Calu3 (cell line): Measurements from ENCODE around the gene GSE1. TPM values are rescaled to one million over a fixed set of nuclear protein-coding genes. Genes with fewer than 3 reads are reported as not detected.

Experiments
- BruUV-seq: library from RNA; stranded (reverse); fragments of 400-500 nt; replicated peaks from 2 replicates; lab custom pipeline; 2021; lab: Mats Ljungman, UMichigan
- CTCF ChIA-PET: fragments of 300-600 bp; sonication (Branson Sonifier 250); formaldehyde crosslinking; loops from one replicate; lab custom pipeline; 2022; ENCODE audit warnings: antibody characterized with exemption; lab: Charles Lee
- DNase-seq: peaks from one replicate; pipeline ENCODE4 v3.0.0; 2022
- H3K27ac Mint-ChIP-seq: one replicate; pipeline ENCODE4 v1.8.0; 2022; ENCODE audit warnings: mixed read lengths; ENCODE audit not compliant: unreplicated experiment
- H3K27me3 Mint-ChIP-seq: one replicate; pipeline ENCODE4 v1.8.0; 2022; ENCODE audit warnings: mixed read lengths; ENCODE audit not compliant: unreplicated experiment
- H3K36me3 Mint-ChIP-seq: one replicate; pipeline ENCODE4 v1.8.0; 2022; ENCODE audit warnings: mild to moderate bottlenecking, moderate library complexity, mixed read lengths; ENCODE audit not compliant: insufficient read depth, unreplicated experiment
- H3K4me1 Mint-ChIP-seq: one replicate; pipeline ENCODE4 v1.8.0; 2022; ENCODE audit warnings: mild to moderate bottlenecking, low read depth, mixed read lengths; ENCODE audit not compliant: unreplicated experiment
- H3K4me3 Mint-ChIP-seq: one replicate; pipeline ENCODE4 v1.8.0; 2022; ENCODE audit warnings: mild to moderate bottlenecking, low read depth, moderate library complexity, mixed read lengths; ENCODE audit not compliant: unreplicated experiment
- H3K9me3 Mint-ChIP-seq: one replicate; pipeline ENCODE4 v1.8.0; 2022; ENCODE audit warnings: low read depth, mixed read lengths; ENCODE audit not compliant: unreplicated experiment
- CTCF ChIP-seq: fragments of 200-600 bp; IDR thresholded peaks from one replicate; pipeline ENCODE4 v1.8.0; 2022; ENCODE audit warnings: antibody characterized with exemption; ENCODE audit not compliant: unreplicated experiment
- intact Hi-C: fragments of 100-400 bp; cut with micrococcal nuclease; formaldehyde crosslinking; loops from one replicate; pipeline ENCODE4 v1.10.0; 2022; ENCODE audit not compliant: unreplicated experiment
- total RNA-seq: library from RNA; stranded (reverse); gene quantifications from 2 replicates; pipeline ENCODE4 v1.2.3, GENCODE V29; 2022

Gene GSE1
- total RNA-seq, 1 experiment from 2014 or later, result 45.3 TPM

GRCh38 chr16:85716022-85716679, 103.0 kb downstream of the GSE1 start:
- no peaks in the 10 kb centered on the region for H3K9me3 Mint-ChIP-seq
- TF ChIP-seq CTCF, result no peak
- no peak overlapping the region for H3K27ac Mint-ChIP-seq
- CTCF ChIA-PET, result interaction anchor here (0.6 to 0.8 kb wide), 4 partner anchors 276 to 1337 kb away, joined by 3 to 10 read pairs (median 3); no protein-coding TSS in a partner anchor
- intact Hi-C loops, result loop anchor here (10.0 kb wide), 1 partner anchor 321 kb away; no protein-coding TSS in a partner anchor
- peaks cover 6% of the 10 kb centered on the region for H3K36me3 Mint-ChIP-seq
- BruUV-seq, result no TSS peak
- DNase-seq, result no peak
- no peaks in the 10 kb centered on the region for H3K4me1 Mint-ChIP-seq
- no peak overlapping the region for H3K4me3 Mint-ChIP-seq
- H3K27me3 Mint-ChIP-seq, result peaks cover 19% of the 10 kb centered on the region

GRCh38 chr16:85716680-85717038, 103.5 kb downstream of the GSE1 start:
- H3K9me3 Mint-ChIP-seq, result no peaks in the 10 kb centered on the region
- intact Hi-C loops, result loop anchor here (10.0 kb wide), 1 partner anchor 322 kb away; no protein-coding TSS in a partner anchor
- TF ChIP-seq CTCF, result no peak
- no peak overlapping the region for H3K4me3 Mint-ChIP-seq
- DNase-seq, result no peak
- H3K36me3 Mint-ChIP-seq, result peaks cover 6% of the 10 kb centered on the region
- peaks cover 19% of the 10 kb centered on the region for H3K27me3 Mint-ChIP-seq
- BruUV-seq, result no TSS peak
- CTCF ChIA-PET, result interaction anchor here (0.6 to 0.7 kb wide), 3 partner anchors 484 to 1337 kb away, joined by 3 read pairs; no protein-coding TSS in a partner anchor
- H3K27ac Mint-ChIP-seq, result no peak overlapping the region
- no peaks in the 10 kb centered on the region for H3K4me1 Mint-ChIP-seq

- no peak overlapping the region for H3K4me3 Mint-ChIP-seq
- H3K27me3 Mint-ChIP-seq, result peaks cover 19% of the 10 kb centered on the region
- H3K27ac Mint-ChIP-seq, result no peak overlapping the region
- BruUV-seq, result no TSS peak
- peaks cover 6% of the 10 kb centered on the region for H3K36me3 Mint-ChIP-seq
- intact Hi-C loops, result loop anchor here (1.0 to 10.0 kb wide), 3 partner anchors 33 to 323 kb away; partner anchors contain the start of gene C16orf74
- H3K9me3 Mint-ChIP-seq, result no peaks in the 10 kb centered on the region
- CTCF ChIA-PET, result no interaction called here
- H3K4me1 Mint-ChIP-seq, result no peaks in the 10 kb centered on the region
- DNase-seq, result peak; percentile 79
- peak; percentile 80 for TF ChIP-seq CTCF
Measured at GRCh38 chr16:85717393-85718152, 104.5 kb downstream of the GSE1 start.

DNA sequence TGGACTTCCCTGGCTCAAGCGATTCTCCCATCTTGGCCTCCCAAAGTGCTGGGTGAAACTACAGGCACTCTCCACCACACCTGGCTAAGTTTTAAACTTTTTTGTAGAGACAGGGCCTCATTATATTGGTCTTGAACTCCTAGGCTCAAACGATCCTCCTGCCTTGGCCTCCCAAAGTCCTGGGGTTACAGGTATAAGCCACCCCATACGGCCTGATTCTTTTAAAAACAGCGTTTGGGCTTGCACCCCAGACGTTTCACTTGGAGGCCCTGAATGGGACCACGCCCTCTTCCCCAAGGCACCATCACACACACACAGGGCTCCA, 105.0 kb downstream of the GSE1 start:
- H3K27ac Mint-ChIP-seq, result no peak overlapping the region
- peaks cover 6% of the 10 kb centered on the region for H3K36me3 Mint-ChIP-seq
- intact Hi-C loops, result loop anchor here (1.0 to 10.0 kb wide), 3 partner anchors 33 to 323 kb away; partner anchors contain the start of gene C16orf74
- H3K9me3 Mint-ChIP-seq, result no peaks in the 10 kb centered on the region
- TF ChIP-seq CTCF, result no peak
- H3K4me1 Mint-ChIP-seq, result no peaks in the 10 kb centered on the region
- H3K4me3 Mint-ChIP-seq, result no peak overlapping the region
- CTCF ChIA-PET, result interaction anchor here (0.8 kb wide), 1 partner anchor 96 kb away, joined by 3 read pairs; no protein-coding TSS in a partner anchor
- peaks cover 19% of the 10 kb centered on the region for H3K27me3 Mint-ChIP-seq
- no peak for DNase-seq
- BruUV-seq, result no TSS peak
